K562 (cell line): Measurements from ENCODE around the gene TAF8. TPM values are rescaled to one million over a fixed set of nuclear protein-coding genes. Genes with fewer than 3 reads are reported as not detected.
A peak's percentile ranks its signal among the peaks of the same experiment; 100 is the strongest.

ENCODE experiments used
- CREB1 ChIP-seq, 2 experiments: sonication (generic) in 1 of 2; formaldehyde crosslinking in 1 of 2; IDR thresholded peaks; 2 replicates each; pipeline versions ENCODE4 v1.6.1 to v1.8.0; 2012 to 2022; ENCODE audit warnings: inconsistent platforms in 1 of 2, mild to moderate bottlenecking in 1 of 2, missing genetic modification reagents in 1 of 2, moderate library complexity in 1 of 2
- ESRRB ChIP-seq: fragments of 250-450 bp; sonication (Bioruptor Pico); IDR thresholded peaks from 2 replicates; pipeline ENCODE4 v1.5.0; 2020; ENCODE audit warnings: mild to moderate bottlenecking, moderate library complexity, borderline replicate concordance
- ILF3 ChIP-seq: fragments of 450-650 bp; IDR thresholded peaks from 2 replicates; pipeline ENCODE4 v1.6.1; 2018; ENCODE audit warnings: antibody characterized with exemption, mild to moderate bottlenecking, moderate library complexity, borderline replicate concordance
- KLF10 ChIP-seq: fragments of 250-450 bp; sonication (Bioruptor Pico); IDR thresholded peaks from 2 replicates; pipeline ENCODE4 v1.6.1; 2021; ENCODE audit warnings: matching md5 sums
- MAFF ChIP-seq: IDR thresholded peaks from 2 replicates; pipeline ENCODE4 v1.6.1; 2012; ENCODE audit warnings: low read length, improper control_type of control experiment
- SIRT6 ChIP-seq: IDR thresholded peaks from one replicate; pipeline ENCODE4 v1.6.1; 2012; ENCODE audit warnings: low read depth, mild to moderate bottlenecking, control low read depth, inconsistent platforms, low read length, moderate library complexity
- ZNF140 ChIP-seq: fragments of 250-450 bp; sonication (Bioruptor Pico); IDR thresholded peaks from 2 replicates; pipeline ENCODE4 v1.8.0; 2021; ENCODE audit warnings: moderate library complexity, mild to moderate bottlenecking, inconsistent platforms
- ZNF583 ChIP-seq: fragments of 250-450 bp; sonication (Bioruptor Pico); IDR thresholded peaks from 2 replicates; pipeline ENCODE4 v1.4.0; 2020
- polyA plus RNA-seq, 8 experiments: library from polyadenylated mRNA; depleted of rRNA in 4 of 8; stranded (reverse) in 5 of 8; unstranded in 3 of 8; fragments of >200 nt; fragmentation: Nextera tagmentation in 2 of 8; fragmentation: Illumina TruSeq in 1 of 8; extraction: Ambion mirVana in 2 of 8; extraction: Trizol in 1 of 8; gene quantifications; 2 replicates each; pipeline versions ENCODE4 v1.2.1 to v1.2.3, GENCODE V29; 2011 to 2014; ENCODE audit warnings: inconsistent platforms in 1 of 8, missing spikeins in 1 of 8
- total RNA-seq, 7 experiments: library from RNA; depleted of rRNA in 6 of 7; stranded (reverse); fragments of >200 nt in 6 of 7; fragmentation: Illumina TruSeq in 2 of 7; extraction: Trizol in 2 of 7; gene quantifications; 2 replicates each; pipeline versions ENCODE4 v1.2.1 to v1.2.3, GENCODE V29; 2011 to 2021; ENCODE audit warnings: low replicate concordance in 1 of 7
- TF ChIP-seq, protein P1 (sequence below), 2 experiments: fragments of 450-650 bp in 1 of 2; sonication (generic) in 1 of 2; formaldehyde crosslinking in 1 of 2; IDR thresholded peaks; 2 replicates each; pipeline versions ENCODE4 v1.7.1 to v1.9.0; 2016 to 2022; ENCODE audit warnings: inconsistent platforms in 1 of 2, mild to moderate bottlenecking in 1 of 2, missing genetic modification reagents in 1 of 2
- TF ChIP-seq, protein P2 (sequence below): fragments of 250-450 bp; sonication (Bioruptor Pico); IDR thresholded peaks from 2 replicates; pipeline ENCODE4 v1.9.0; 2021; ENCODE audit warnings: mild to moderate bottlenecking
- TF ChIP-seq, protein P3 (sequence below), 2 experiments: fragments of 450-650 bp; IDR thresholded peaks; 2 replicates each; pipeline ENCODE4 v1.6.1; 2018; ENCODE audit warnings: mild to moderate bottlenecking in 2 of 2, low read depth in 1 of 2; ENCODE audit not compliant: partially characterized antibody in 2 of 2

Gene TAF8
- total and polyA plus RNA-seq, 9 of the 15 experiments (the other 6 are each of a cell fraction or from before 2014, with no cell fraction given) = 29.4 to 84.0 (median 52.6) TPM

DNA sequence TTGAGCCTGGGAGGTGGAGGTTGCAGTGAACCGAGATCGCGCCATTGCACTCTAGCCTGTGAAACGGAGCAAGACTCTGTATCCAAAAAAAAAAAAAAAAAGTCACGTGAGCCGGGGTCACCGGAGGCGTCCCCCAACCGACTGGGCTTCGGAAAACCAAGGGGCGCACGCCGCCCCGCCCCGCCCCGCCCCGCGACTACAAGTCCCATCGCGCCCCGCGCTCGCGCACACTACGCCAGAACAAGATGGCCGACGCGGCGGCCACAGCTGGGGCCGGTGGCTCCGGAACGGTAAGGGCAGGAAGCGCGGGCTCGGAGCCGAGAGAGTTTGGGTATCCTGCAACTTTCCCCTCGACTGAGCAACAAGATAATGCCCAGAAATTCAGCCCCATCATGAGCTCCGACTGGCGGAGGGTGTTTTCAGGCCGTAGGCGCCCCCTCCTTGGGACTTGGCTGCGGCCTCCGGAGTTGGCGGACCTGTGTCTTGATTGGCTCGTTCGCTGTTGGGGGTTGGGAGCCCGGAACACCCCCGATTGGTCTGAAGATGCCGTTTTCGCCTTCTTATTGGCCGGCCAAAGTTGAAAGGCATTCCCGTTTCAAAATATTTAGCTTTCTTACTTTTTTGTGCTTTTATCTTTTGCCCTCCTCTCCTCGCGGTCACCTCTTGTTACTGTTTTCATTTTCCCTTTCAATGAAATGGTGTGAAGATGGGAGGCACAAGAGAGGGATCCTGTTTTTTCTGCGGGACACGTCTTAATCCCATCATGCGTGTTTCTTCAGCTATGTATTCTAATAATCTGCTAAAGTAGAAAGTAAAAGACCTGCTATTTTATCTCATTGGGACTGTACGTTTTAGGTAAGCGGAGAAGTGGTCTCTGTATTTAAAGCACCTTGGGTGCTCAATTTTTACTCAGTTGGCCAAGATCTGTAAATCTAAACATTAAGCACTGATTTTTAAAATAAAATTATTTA, at the start of gene TAF8 (continued):
- TF ChIP-seq, protein P1, sequence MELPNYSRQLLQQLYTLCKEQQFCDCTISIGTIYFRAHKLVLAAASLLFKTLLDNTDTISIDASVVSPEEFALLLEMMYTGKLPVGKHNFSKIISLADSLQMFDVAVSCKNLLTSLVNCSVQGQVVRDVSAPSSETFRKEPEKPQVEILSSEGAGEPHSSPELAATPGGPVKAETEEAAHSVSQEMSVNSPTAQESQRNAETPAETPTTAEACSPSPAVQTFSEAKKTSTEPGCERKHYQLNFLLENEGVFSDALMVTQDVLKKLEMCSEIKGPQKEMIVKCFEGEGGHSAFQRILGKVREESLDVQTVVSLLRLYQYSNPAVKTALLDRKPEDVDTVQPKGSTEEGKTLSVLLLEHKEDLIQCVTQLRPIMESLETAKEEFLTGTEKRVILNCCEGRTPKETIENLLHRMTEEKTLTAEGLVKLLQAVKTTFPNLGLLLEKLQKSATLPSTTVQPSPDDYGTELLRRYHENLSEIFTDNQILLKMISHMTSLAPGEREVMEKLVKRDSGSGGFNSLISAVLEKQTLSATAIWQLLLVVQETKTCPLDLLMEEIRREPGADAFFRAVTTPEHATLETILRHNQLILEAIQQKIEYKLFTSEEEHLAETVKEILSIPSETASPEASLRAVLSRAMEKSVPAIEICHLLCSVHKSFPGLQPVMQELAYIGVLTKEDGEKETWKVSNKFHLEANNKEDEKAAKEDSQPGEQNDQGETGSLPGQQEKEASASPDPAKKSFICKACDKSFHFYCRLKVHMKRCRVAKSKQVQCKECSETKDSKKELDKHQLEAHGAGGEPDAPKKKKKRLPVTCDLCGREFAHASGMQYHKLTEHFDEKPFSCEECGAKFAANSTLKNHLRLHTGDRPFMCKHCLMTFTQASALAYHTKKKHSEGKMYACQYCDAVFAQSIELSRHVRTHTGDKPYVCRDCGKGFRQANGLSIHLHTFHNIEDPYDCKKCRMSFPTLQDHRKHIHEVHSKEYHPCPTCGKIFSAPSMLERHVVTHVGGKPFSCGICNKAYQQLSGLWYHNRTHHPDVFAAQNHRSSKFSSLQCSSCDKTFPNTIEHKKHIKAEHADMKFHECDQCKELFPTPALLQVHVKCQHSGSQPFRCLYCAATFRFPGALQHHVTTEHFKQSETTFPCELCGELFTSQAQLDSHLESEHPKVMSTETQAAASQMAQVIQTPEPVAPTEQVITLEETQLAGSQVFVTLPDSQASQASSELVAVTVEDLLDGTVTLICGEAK (IDR thresholded peaks at IDR 0.05) = peak; percentile 66; the same call in 1 of the 2 replicates
- TF ChIP-seq, protein P1 (CRISPR knock-in tag; IDR thresholded peaks at IDR 0.05) = no peak
- no peak for TF ChIP-seq MAFF
- TF ChIP-seq ESRRB (CRISPR knock-in tag) = no peak
- no peak for TF ChIP-seq ZNF140 (CRISPR knock-in tag)
- peak; percentile 85 for TF ChIP-seq CREB1 (IDR thresholded peaks at IDR 0.05)
- peak; percentile 84 for TF ChIP-seq CREB1 (CRISPR knock-in tag; IDR thresholded peaks at IDR 0.05)
- TF ChIP-seq, protein P2, sequence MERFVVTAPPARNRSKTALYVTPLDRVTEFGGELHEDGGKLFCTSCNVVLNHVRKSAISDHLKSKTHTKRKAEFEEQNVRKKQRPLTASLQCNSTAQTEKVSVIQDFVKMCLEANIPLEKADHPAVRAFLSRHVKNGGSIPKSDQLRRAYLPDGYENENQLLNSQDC (CRISPR knock-in tag) = peak; percentile 51; the same call in 1 of the 2 replicates
- TF ChIP-seq ZNF583 (CRISPR knock-in tag) = no peak
- TF ChIP-seq, protein P3, sequence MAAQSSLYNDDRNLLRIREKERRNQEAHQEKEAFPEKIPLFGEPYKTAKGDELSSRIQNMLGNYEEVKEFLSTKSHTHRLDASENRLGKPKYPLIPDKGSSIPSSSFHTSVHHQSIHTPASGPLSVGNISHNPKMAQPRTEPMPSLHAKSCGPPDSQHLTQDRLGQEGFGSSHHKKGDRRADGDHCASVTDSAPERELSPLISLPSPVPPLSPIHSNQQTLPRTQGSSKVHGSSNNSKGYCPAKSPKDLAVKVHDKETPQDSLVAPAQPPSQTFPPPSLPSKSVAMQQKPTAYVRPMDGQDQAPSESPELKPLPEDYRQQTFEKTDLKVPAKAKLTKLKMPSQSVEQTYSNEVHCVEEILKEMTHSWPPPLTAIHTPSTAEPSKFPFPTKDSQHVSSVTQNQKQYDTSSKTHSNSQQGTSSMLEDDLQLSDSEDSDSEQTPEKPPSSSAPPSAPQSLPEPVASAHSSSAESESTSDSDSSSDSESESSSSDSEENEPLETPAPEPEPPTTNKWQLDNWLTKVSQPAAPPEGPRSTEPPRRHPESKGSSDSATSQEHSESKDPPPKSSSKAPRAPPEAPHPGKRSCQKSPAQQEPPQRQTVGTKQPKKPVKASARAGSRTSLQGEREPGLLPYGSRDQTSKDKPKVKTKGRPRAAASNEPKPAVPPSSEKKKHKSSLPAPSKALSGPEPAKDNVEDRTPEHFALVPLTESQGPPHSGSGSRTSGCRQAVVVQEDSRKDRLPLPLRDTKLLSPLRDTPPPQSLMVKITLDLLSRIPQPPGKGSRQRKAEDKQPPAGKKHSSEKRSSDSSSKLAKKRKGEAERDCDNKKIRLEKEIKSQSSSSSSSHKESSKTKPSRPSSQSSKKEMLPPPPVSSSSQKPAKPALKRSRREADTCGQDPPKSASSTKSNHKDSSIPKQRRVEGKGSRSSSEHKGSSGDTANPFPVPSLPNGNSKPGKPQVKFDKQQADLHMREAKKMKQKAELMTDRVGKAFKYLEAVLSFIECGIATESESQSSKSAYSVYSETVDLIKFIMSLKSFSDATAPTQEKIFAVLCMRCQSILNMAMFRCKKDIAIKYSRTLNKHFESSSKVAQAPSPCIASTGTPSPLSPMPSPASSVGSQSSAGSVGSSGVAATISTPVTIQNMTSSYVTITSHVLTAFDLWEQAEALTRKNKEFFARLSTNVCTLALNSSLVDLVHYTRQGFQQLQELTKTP (IDR thresholded peaks at IDR 0.05; ENCODE audit: low read depth in 1 of 2, partially characterized antibody in 2 of 2) = peak; percentile 27 to 74
- no peak for TF ChIP-seq SIRT6
- TF ChIP-seq KLF10 (CRISPR knock-in tag) = no peak
- TF ChIP-seq ILF3 = no peak; the same call in 1 of the 2 replicates
